Breast epithelium (tissue), 3 donors: ENCODE data around the gene BFSP1.

Experiments
- CTCF ChIP-seq, 3 donors: fragments of 450-650 bp; IDR thresholded peaks; one replicate each; pipeline ENCODE4 v1.5.1; 2016 to 2017; ENCODE audit warnings: antibody characterized with exemption in 3 of 3, mild to moderate bottlenecking in 3 of 3, moderate library complexity in 3 of 3
- POLR2AphosphoS5 ChIP-seq, 3 donors: sonication (generic); formaldehyde crosslinking; IDR thresholded peaks; one replicate each; pipeline ENCODE4 v1.6.1; 2017; ENCODE audit warnings: antibody characterized with exemption in 3 of 3

GRCh38 chr20:17558941-17559304, 27.7 kb upstream of the BFSP1 start:
- TF ChIP-seq CTCF (IDR thresholded peaks at IDR 0.05) (no peak), POLR2AphosphoS5 (IDR thresholded peaks at IDR 0.05) (no peak)
